GM12878 (cell line): ENCODE measurements around the gene ESM1.

Experiments
- CTCF ChIP-seq, 3 experiments: IDR thresholded peaks in 2 of 3; conservative IDR thresholded peaks in 1 of 3; 2 replicates each; pipeline ENCODE4 v1.5.1; 2011; ENCODE audit warnings: low read depth in 3 of 3, low read length in 3 of 3, mild to moderate bottlenecking in 3 of 3, control low read depth in 2 of 3, moderate library complexity in 2 of 3, inconsistent platforms in 1 of 3, mixed read lengths in 1 of 3; ENCODE audit not compliant: control insufficient read depth in 2 of 3, insufficient read depth in 1 of 3; ENCODE audit errors: extremely low read depth in 1 of 3
- TF ChIP-seq, protein P1 (sequence below): IDR thresholded peaks from 2 replicates; pipeline ENCODE4 v1.6.1; 2012; ENCODE audit warnings: low read depth, low read length, improper control_type of control experiment

- TF ChIP-seq CTCF (IDR thresholded peaks at IDR 0.05 in 2 of 3, conservative IDR thresholded peaks at IDR 0.05 in 1 of 3; ENCODE audit: control insufficient read depth in 2 of 3, extremely low read depth in 1 of 3, insufficient read depth in 1 of 3, low read depth in 3 of 3, low read length in 3 of 3): no peak
- TF ChIP-seq, protein P1, sequence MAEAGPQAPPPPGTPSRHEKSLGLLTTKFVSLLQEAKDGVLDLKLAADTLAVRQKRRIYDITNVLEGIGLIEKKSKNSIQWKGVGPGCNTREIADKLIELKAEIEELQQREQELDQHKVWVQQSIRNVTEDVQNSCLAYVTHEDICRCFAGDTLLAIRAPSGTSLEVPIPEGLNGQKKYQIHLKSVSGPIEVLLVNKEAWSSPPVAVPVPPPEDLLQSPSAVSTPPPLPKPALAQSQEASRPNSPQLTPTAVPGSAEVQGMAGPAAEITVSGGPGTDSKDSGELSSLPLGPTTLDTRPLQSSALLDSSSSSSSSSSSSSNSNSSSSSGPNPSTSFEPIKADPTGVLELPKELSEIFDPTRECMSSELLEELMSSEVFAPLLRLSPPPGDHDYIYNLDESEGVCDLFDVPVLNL: no peak
These were observed 45.4 kb upstream of the ESM1 start for GRCh38 chr5:55030676-55031369.
